IPS DF 4.7 (cell line): ENCODE results near the gene RAB3C.
"Not testable (repeated sequence)": the region's sequence is repeated elsewhere in the genome, so short reads cannot be mapped to it uniquely, and the experiment has no call there.

Source experiments
- DNase-seq: peaks from one replicate; pipeline ENCODE4 v3.0.0-alpha.2; 2013; ENCODE audit warnings: low spot score; ENCODE audit errors: extremely low read depth

The RAB3C gene

DNA sequence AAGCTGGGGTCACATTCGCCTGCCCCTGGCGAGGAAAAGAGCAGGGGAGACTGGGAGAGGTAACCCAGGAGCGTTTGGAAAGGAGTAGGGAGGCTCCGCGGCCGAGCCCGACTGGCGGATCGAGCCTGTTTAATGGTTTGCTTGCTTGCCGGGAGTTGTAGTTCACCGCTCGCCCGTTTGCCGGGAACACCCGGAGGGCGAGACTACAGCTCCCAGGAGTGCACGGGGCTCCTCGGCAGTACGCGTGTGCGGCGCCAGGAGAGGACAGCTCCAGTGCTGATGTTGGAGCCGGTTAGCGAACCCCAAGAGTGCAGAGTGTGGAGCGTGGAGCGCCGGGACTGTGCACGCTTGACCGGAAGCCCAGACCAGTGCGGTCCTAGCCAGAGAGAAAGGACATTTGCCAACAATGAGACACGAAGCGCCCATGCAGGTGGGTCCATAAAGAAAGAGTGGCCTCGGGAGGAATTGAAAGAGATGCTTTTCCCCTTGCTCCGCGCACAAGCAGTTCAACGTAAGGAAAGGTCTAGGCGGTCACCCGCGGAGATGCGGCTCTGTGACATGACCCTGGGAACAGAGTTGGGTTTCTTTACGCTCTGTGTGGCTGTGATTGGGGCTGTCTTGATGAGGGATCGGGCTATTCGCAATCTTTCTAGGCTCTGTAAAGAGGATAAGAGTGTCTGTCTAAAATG lies at the start of gene RAB3C:
RAB3C (plus strand) TSS at position 273 of the 689 bp plus-strand sequence; CDS start at position 407, 134 bp downstream.
- peak; percentile 85 for DNase-seq

- DNase-seq: not testable (repeated sequence)
Measured at GRCh38 chr5:58541935-58542334, 40.9 kb upstream of the RAB3C start.

GRCh38 chr5:58542709-58543108 lies 40.2 kb upstream of the RAB3C start:
- DNase-seq: no peak

- DNase-seq: no peak
Measured at GRCh38 chr5:58543723-58544122, 39.2 kb upstream of the RAB3C start.

DNA sequence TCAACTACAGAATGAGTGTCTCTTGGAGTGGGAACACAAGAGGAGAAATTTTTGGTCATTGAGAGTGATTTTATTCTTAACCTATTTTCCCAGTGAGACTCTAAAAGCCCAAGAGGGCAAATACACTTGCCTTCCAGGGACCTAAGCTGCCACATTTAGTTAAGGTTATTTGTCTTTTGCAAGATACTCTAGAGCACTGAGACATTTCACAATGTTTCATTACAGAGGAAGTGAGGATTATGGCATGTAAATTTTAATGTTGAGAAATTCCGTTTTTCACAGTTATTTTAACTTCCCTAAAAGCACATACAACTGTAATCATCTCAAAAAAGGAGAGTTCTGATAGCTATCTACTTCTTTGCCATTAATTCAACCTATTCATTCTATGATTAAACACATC lies 38.7 kb upstream of the RAB3C start:
- DNase-seq: no peak

GRCh38 chr5:58544926-58545325 lies 37.9 kb upstream of the RAB3C start:
- DNase-seq: no peak

DNA sequence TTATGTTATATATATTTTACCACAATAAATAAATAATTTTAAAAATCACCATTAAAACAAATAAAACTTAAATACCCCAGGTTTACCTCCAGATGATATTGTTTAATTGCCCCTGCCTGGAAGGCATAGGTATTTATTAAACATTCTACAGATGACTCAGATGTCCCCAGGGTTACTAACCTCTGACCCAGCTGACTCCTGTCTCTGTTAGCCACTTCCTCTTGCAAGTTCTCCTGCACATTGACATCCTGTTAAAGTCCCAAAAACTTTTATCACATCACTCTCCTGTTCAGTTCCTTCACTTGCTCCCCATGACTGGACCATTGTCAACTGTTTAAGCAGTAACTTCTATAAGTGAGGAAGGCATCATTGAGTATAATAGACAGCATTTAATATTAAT lies 37.0 kb upstream of the RAB3C start:
- DNase-seq: no peak

GRCh38 chr5:58548068-58548467 lies 34.8 kb upstream of the RAB3C start:
- no peak for DNase-seq

DNA sequence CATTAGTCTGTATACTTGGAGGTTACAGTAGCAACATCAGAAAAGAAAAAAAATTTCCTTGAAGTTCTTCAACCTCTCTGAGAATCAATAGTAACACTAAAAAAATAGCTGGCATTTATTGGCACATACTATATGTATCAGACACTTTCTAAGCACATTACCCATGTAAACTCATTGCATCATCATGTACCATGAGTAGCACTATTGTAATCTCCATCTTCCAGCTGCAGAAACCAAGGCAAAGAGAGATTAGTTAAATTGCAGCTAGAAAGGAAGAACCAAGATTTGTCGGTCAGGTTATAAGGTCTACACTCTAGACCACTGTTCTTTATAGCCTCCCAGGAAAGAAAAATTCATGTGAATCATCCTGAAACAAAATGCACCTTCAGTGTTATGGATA lies 31.4 kb upstream of the RAB3C start:
- no peak for DNase-seq

GRCh38 chr5:58557665-58558338 lies 25.1 kb upstream of the RAB3C start:
- DNase-seq: not testable (repeated sequence)

GRCh38 chr5:58563016-58563700 lies 19.7 kb upstream of the RAB3C start:
- DNase-seq: not testable (repeated sequence)

DNA sequence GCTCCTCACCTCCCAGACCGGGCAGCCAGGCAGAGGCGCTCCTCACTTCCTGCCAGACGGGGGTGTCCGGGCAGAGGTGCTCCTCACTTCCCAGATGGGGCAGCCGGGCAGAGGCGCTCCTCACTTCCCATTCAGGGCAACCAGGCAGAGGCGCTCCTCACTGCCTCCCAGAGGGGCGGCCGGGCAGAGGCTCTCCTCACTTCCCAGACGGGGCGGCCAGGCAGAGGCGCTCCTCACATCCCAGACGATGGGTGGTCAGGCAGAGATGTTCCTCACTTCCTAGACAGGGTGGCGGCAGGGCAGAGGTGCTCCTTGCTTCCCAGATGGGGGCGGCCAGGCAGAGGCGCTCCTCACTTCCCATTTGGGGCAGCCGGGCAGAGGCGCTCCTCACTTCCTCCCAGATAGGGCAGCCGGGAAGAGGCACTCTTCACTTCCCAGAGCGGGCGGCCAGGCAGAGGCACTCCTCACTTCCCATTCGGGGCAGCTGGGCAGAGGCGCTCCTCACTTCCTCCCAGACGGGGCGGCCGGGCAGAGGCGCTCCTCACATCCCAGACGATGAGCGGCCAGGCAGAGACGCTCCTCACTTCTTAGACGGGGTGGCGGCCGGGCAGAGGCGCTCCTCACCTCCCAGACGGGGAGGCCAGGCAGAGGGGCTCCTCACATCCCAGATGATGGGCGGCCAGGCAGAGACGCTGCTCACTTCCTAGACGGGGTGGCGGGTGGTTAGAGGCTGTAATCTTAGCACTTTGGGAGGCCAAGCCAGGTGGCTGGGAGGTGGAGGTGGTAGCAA lies 18.6 kb upstream of the RAB3C start:
- not testable (repeated sequence) for DNase-seq

GRCh38 chr5:58565033-58565432 lies 17.8 kb upstream of the RAB3C start:
- no peak for DNase-seq

- DNase-seq: no peak
Measured at GRCh38 chr5:58571501-58571900, 11.4 kb upstream of the RAB3C start.

GRCh38 chr5:58572973-58573372 lies 9.9 kb upstream of the RAB3C start:
- DNase-seq: not testable (repeated sequence)

DNA sequence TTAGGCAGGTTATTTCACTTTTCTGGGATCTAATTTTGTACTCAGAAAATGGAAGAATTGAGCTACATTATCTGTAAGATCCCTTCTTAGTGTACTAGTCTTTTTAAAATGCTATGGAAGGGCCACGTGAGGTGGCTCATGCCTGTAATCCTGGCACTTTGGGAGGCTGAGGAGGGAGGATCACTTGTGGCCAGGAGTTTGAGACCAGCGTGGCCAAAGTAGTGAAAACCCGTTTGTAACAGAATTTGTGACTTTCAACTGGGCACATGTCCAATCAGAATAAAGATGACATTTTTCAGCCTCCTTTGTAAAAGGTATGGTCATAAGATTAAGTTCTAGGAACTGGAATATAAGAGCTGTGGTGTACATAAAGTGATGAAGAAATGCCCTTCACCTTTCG lies 3.1 kb upstream of the RAB3C start:
- DNase-seq: no peak

GRCh38 chr5:58582019-58582802 lies 664 bp upstream of the RAB3C start:
- no peak for DNase-seq

DNA sequence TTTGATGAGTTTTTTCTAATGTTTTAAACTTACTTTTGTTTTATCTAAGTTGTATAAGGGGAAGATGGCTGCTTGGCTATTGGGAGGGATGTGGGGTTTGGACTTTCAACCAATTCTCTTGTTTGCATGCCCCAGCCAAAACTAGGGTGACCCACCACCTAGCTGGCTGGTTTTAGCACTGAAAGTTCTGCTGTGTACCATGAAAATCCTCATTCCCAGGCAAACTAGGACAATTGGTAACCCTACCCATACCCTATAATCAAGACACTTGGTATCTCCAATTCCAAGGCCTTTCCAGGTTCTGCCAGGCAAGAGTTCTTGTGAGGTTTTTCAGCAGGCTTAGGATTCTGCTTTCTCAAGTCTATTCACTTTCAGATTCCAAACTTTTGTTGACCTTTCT lies 13.1 kb downstream of the RAB3C start:
- no peak for DNase-seq

- no peak for DNase-seq
Measured at GRCh38 chr5:58598440-58598839, 15.6 kb downstream of the RAB3C start.

GRCh38 chr5:58599217-58599616 lies 16.3 kb downstream of the RAB3C start:
- no peak for DNase-seq

DNA sequence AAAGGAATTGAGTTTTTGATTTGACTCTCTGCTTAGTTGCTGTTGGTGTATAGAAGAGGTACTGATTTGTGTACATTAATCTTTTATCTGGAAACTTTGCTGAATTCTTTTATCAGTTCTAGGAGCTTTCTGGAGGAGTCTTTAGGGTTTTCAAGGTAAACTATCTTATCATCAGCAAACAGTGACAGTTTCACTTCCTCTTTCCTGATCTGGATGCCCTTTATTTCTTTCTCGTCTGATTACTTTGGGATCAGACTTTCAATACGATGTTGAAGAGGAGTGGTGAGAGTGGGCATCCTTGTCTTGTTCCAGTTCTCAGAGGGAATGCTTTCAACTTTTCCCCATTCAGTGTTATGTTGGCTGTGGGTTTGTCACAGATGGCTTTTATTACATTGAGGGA lies 17.7 kb downstream of the RAB3C start:
- not testable (repeated sequence) for DNase-seq
